ENCODE measurements around the gene TAF7L.

GRCh38 chrX:101258259-101258581 is 32.9 kb downstream of the TAF7L start:
- TF ChIP-seq CTCF (IDR thresholded peaks at IDR 0.05) (no peak), POLR2A (IDR thresholded peaks at IDR 0.05) (no peak)

All from thyroid gland (tissue), 4 donors.